ENCODE results near the gene CAMK1D.

CAMK1D gene

GRCh38 chr10:12784646-12785045 is 435.3 kb downstream of the CAMK1D start:
- DNase-seq: no peak
- peaks cover 0 to 11% (median 3%) of the 10 kb centered on the region in 4 donors for H3K4me1 ChIP-seq
- no peaks in the 10 kb centered on the region for H3K9me3 ChIP-seq
- H3K36me3 ChIP-seq: no peaks in the 10 kb centered on the region
- no peaks in the 10 kb centered on the region for H3K27me3 ChIP-seq
- no peak overlapping the region for H3K4me3 ChIP-seq
- peak overlapping the region in 1 of 2 donors; percentile 64 for H3K27ac ChIP-seq
- TF ChIP-seq CTCF (IDR thresholded peaks at IDR 0.05): no peak
- intact Hi-C loops (cut with DNase I; ENCODE audit: low total_unique reads): loop anchor here (5.0 kb wide), 2 partner anchors 273 to 288 kb away; no protein-coding TSS in a partner anchor

GRCh38 chr10:12785415-12785831 is 436.1 kb downstream of the CAMK1D start:
- peak overlapping the region in 1 of 2 donors; percentile 64 for H3K27ac ChIP-seq
- no peaks in the 10 kb centered on the region for H3K27me3 ChIP-seq
- intact Hi-C loops (cut with DNase I; ENCODE audit: low total_unique reads): loop anchor here (5.0 kb wide), 1 partner anchor 287 kb away; no protein-coding TSS in a partner anchor
- peaks cover 0 to 11% (median 3%) of the 10 kb centered on the region in 4 donors for H3K4me1 ChIP-seq
- TF ChIP-seq CTCF (IDR thresholded peaks at IDR 0.05): no peak
- H3K9me3 ChIP-seq: no peaks in the 10 kb centered on the region
- peak in 1 of 2 donors; percentile 74 for DNase-seq
- no peaks in the 10 kb centered on the region for H3K36me3 ChIP-seq
- no peak overlapping the region for H3K4me3 ChIP-seq

- Histone ChIP-seq H3K27ac (no peak overlapping the region), H3K4me3 (no peak overlapping the region), H3K36me3 (peaks cover 0 to 11% (median 3%) of the 10 kb centered on the region in 3 donors), H3K27me3 (no peaks in the 10 kb centered on the region), H3K4me1 (peaks cover 0 to 10% (median 3%) of the 10 kb centered on the region in 4 donors), H3K9me3 (no peaks in the 10 kb centered on the region)
- intact Hi-C loops (cut with DNase I; ENCODE audit: low total_unique reads): loop anchor here (5.0 kb wide), 1 partner anchor 285 kb away; no protein-coding TSS in a partner anchor
- no peak for DNase-seq
- TF ChIP-seq CTCF (IDR thresholded peaks at IDR 0.05): no peak
These were observed 437.9 kb downstream of the CAMK1D start for GRCh38 chr10:12787297-12787696.

- intact Hi-C loops (cut with DNase I; ENCODE audit: low total_unique reads): loop anchor here (5.0 kb wide), 1 partner anchor 284 kb away; no protein-coding TSS in a partner anchor
- Histone ChIP-seq H3K9me3 (no peaks in the 10 kb centered on the region), H3K27ac (no peak overlapping the region), H3K4me3 (no peak overlapping the region), H3K4me1 (peaks cover 0 to 8% (median 3%) of the 10 kb centered on the region in 4 donors), H3K36me3 (peaks cover 0 to 12% (median 3%) of the 10 kb centered on the region in 3 donors), H3K27me3 (no peaks in the 10 kb centered on the region)
- TF ChIP-seq CTCF (IDR thresholded peaks at IDR 0.05): no peak
- DNase-seq: no peak
These were observed 438.9 kb downstream of the CAMK1D start for GRCh38 chr10:12788277-12788676.

GRCh38 chr10:12790270-12790669 is 440.9 kb downstream of the CAMK1D start:
- H3K27me3 ChIP-seq: no peaks in the 10 kb centered on the region
- peaks cover 0 to 12% (median 3%) of the 10 kb centered on the region in 3 donors for H3K36me3 ChIP-seq
- intact Hi-C loops (cut with DNase I; ENCODE audit: low total_unique reads): no loop called here
- H3K4me3 ChIP-seq: no peak overlapping the region
- no peak for TF ChIP-seq CTCF (IDR thresholded peaks at IDR 0.05)
- H3K4me1 ChIP-seq: peaks cover 0 to 3% (median 0%) of the 10 kb centered on the region in 4 donors
- H3K9me3 ChIP-seq: no peaks in the 10 kb centered on the region
- no peak for DNase-seq
- H3K27ac ChIP-seq: no peak overlapping the region
